GM23338 (cell line): ENCODE data around the gene LAMA1. TPM values are rescaled to one million over a fixed set of nuclear protein-coding genes. Genes with fewer than 3 reads are reported as not detected.

Experiments
- ATAC-seq: fragments of 200-7000 bp; cut with Tn5 transposase; 3 replicates; pipeline ENCODE4 v1.9.1; 2020
- DNase-seq: peaks from one replicate; pipeline ENCODE4 v3.0.0-alpha.2; 2015; ENCODE audit warnings: low spot score
- H2AFZ ChIP-seq: fragments of 200-600 bp; sonication (generic); 2 replicates; pipeline ENCODE4 v1.8.0; 2016; ENCODE audit warnings: antibody characterized with exemption, mild to moderate bottlenecking, moderate library complexity
- H3F3A ChIP-seq: fragments of 200-600 bp; sonication (generic); replicated peaks from 2 replicates; pipeline ENCODE4 v1.8.0; 2017; ENCODE audit warnings: antibody characterized with exemption, mixed run types, low read depth
- H3K27ac ChIP-seq: fragments of 200-600 bp; sonication (generic); 2 replicates; pipeline ENCODE4 v1.6.1; 2016; ENCODE audit warnings: low read depth
- H3K27me3 ChIP-seq: fragments of 200-600 bp; sonication (generic); 2 replicates; pipeline ENCODE4 v1.8.0; 2016; ENCODE audit warnings: mild to moderate bottlenecking, mixed run types, moderate library complexity; ENCODE audit not compliant: insufficient read depth
- H3K36me3 ChIP-seq: fragments of 200-600 bp; sonication (generic); 2 replicates; pipeline ENCODE4 v1.8.0; 2016; ENCODE audit warnings: mild to moderate bottlenecking; ENCODE audit not compliant: insufficient read depth
- H3K4me1 ChIP-seq: fragments of 200-600 bp; sonication (generic); 2 replicates; pipeline ENCODE4 v1.8.0; 2016; ENCODE audit warnings: mild to moderate bottlenecking, moderate library complexity; ENCODE audit not compliant: insufficient read depth
- H3K4me2 ChIP-seq: fragments of 200-600 bp; sonication (generic); 2 replicates; pipeline ENCODE4 v1.7.1; 2017; ENCODE audit warnings: mixed run types
- H3K4me3 ChIP-seq: fragments of 200-600 bp; sonication (generic); 2 replicates; pipeline ENCODE4 v1.6.1; 2016; ENCODE audit warnings: mixed run types
- H3K79me2 ChIP-seq: fragments of 200-600 bp; sonication (generic); replicated peaks from 2 replicates; pipeline ENCODE4 v1.8.0; 2017; ENCODE audit warnings: mild to moderate bottlenecking; ENCODE audit not compliant: insufficient read depth
- H3K9me2 ChIP-seq: fragments of 200-600 bp; sonication (generic); 2 replicates; pipeline ENCODE4 v1.8.0; 2017; ENCODE audit not compliant: insufficient read depth
- H4K20me1 ChIP-seq: fragments of 200-600 bp; sonication (generic); replicated peaks from 2 replicates; pipeline ENCODE4 v1.8.0; 2017; ENCODE audit warnings: mild to moderate bottlenecking; ENCODE audit not compliant: insufficient read depth
- H3K27ac Mint-ChIP-seq: 2 replicates; pipeline ENCODE4 v1.8.0; 2020; ENCODE audit warnings: inconsistent platforms, mild to moderate bottlenecking, moderate library complexity, mixed read lengths
- H3K27me3 Mint-ChIP-seq: 3 replicates; pipeline ENCODE4 v1.8.0; 2022; ENCODE audit warnings: low read depth, mild to moderate bottlenecking, moderate library complexity, mixed read lengths, inconsistent platforms; ENCODE audit not compliant: insufficient read depth, poor library complexity
- H3K36me3 Mint-ChIP-seq: 3 replicates; pipeline ENCODE4 v1.8.0; 2021; ENCODE audit warnings: low read depth, mild to moderate bottlenecking, inconsistent platforms, moderate library complexity, mixed read lengths
- H3K4me1 Mint-ChIP-seq: 3 replicates; pipeline ENCODE4 v1.8.0; 2020; ENCODE audit warnings: mild to moderate bottlenecking, inconsistent platforms, mixed read lengths
- H3K4me3 Mint-ChIP-seq: 3 replicates; pipeline ENCODE4 v1.8.0; 2021; ENCODE audit warnings: moderate library complexity, mild to moderate bottlenecking, inconsistent platforms, mixed read lengths
- H3K9me3 Mint-ChIP-seq: 3 replicates; pipeline ENCODE4 v1.8.0; 2020; ENCODE audit warnings: moderate library complexity, mild to moderate bottlenecking, inconsistent platforms, mixed read lengths
- CREB1 ChIP-seq: fragments of 250-450 bp; sonication (Bioruptor Pico); IDR thresholded peaks from 2 replicates; pipeline ENCODE4 v1.5.0; 2020; ENCODE audit warnings: low read depth, mild to moderate bottlenecking, moderate library complexity
- EZH2 ChIP-seq: fragments of 200-600 bp; sonication (generic); IDR thresholded peaks from one replicate; pipeline ENCODE4 v1.8.0; 2017; ENCODE audit warnings: antibody characterized with exemption, mild to moderate bottlenecking, low read depth; ENCODE audit not compliant: unreplicated experiment
- EZH2phosphoT487 ChIP-seq: fragments of 200-600 bp; sonication (generic); IDR thresholded peaks from one replicate; pipeline ENCODE4 v1.8.1; 2018; ENCODE audit warnings: antibody characterized with exemption; ENCODE audit not compliant: unreplicated experiment
- JUNB ChIP-seq: IDR thresholded peaks from one replicate; pipeline ENCODE4 v1.6.1; 2016; ENCODE audit warnings: antibody characterized with exemption; ENCODE audit not compliant: unreplicated experiment
- NANOG ChIP-seq: IDR thresholded peaks from 2 replicates; pipeline ENCODE4 v1.6.1; 2016; ENCODE audit warnings: antibody characterized with exemption, borderline replicate concordance
- POLR2AphosphoS5 ChIP-seq: IDR thresholded peaks from 2 replicates; pipeline ENCODE4 v1.6.1; 2016; ENCODE audit warnings: antibody characterized with exemption, low read depth
- STAT1 ChIP-seq: IDR thresholded peaks from one replicate; pipeline ENCODE4 v1.6.1; 2016; ENCODE audit warnings: antibody characterized with exemption; ENCODE audit not compliant: unreplicated experiment
- ZNF114 ChIP-seq: fragments of 250-450 bp; sonication (Bioruptor Pico); IDR thresholded peaks from 2 replicates; pipeline ENCODE4 v1.5.0; 2020; ENCODE audit warnings: mild to moderate bottlenecking, moderate library complexity
- ZNF331 ChIP-seq: fragments of 250-450 bp; sonication (Bioruptor Pico); IDR thresholded peaks from 2 replicates; pipeline ENCODE4 v1.5.0; 2020; ENCODE audit warnings: low read depth, mild to moderate bottlenecking, moderate library complexity
- polyA plus RNA-seq: library from polyadenylated mRNA; unstranded; fragments of >200 nt; fragmentation: Nextera tagmentation; extraction: Ambion mirVana; gene quantifications from 2 replicates; pipeline ENCODE4 v1.2.1, GENCODE V29; 2016
- total RNA-seq: library from RNA; depleted of rRNA; stranded (reverse); fragments of >200 nt; shearing (Covaris generic); gene quantifications from 2 replicates; pipeline ENCODE4 v1.2.3, GENCODE V29; 2014
- TF ChIP-seq, protein P1 (sequence below): fragments of 250-450 bp; sonication (Bioruptor Pico); IDR thresholded peaks from 2 replicates; pipeline ENCODE4 v1.5.0; 2020; ENCODE audit warnings: mild to moderate bottlenecking, moderate library complexity
- TF ChIP-seq, protein P2 (sequence below): IDR thresholded peaks from one replicate; pipeline ENCODE4 v1.6.1; 2018; ENCODE audit warnings: antibody characterized with exemption; ENCODE audit not compliant: unreplicated experiment
- TF ChIP-seq, protein P3 (sequence below): IDR thresholded peaks from 2 replicates; pipeline ENCODE4 v1.6.1; 2016; ENCODE audit warnings: antibody characterized with exemption
- TF ChIP-seq, protein P4 (sequence below), 2 experiments: fragments of 200-600 bp in 1 of 2; sonication (generic) in 1 of 2; conservative IDR thresholded peaks; 2 replicates each; pipeline versions ENCODE4 v1.5.1 to v1.6.1; 2016 to 2017; ENCODE audit warnings: antibody characterized with exemption in 2 of 2, low read depth in 2 of 2, mild to moderate bottlenecking in 2 of 2, moderate library complexity in 1 of 2

Gene LAMA1
- total and polyA plus RNA-seq, 2 experiments from 2014 or later, result 14.8 to 52.3 TPM

DNA sequence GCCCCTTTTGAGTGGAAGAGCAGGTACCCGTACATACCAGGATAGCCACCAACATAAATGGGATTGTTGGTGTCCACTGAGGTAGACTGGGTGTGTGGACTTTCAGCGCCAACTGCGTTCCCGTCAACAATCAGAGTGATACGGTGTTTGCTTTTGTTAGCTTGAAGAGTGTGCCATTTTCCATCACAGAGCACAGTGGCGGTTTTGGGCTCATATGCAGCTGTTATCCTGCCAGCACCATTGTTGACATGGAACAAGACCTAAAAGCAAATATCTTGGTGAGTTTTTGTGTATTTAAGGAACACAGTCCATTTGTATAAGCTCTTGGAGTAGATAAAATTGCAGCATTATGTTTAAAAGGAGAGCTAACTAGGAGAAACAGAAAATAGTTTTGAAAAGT lies 174.5 kb downstream of the LAMA1 start:
- Histone ChIP-seq H3K9me2 (no peaks in the 10 kb centered on the region), H3K27ac (no peak overlapping the region), H3K4me2 (no peak overlapping the region), H3K36me3 (peaks cover 5% of the 10 kb centered on the region; the same call in 1 of the 2 replicates), H3K4me3 (no peak overlapping the region), H3K79me2 (no peaks in the 10 kb centered on the region), H3K4me1 (no peaks in the 10 kb centered on the region), H4K20me1 (no peaks in the 10 kb centered on the region), H3F3A (no peaks in the 10 kb centered on the region), H3K27me3 (no peaks in the 10 kb centered on the region), H2AFZ (no peak overlapping the region)
- H3K36me3 Mint-ChIP-seq, result peaks cover 29% of the 10 kb centered on the region
- DNase-seq (no peak), ATAC-seq (no peak)
- no peak overlapping the region for H3K4me3 Mint-ChIP-seq
- no peaks in the 10 kb centered on the region for H3K9me3 Mint-ChIP-seq
- peaks cover 2% of the 10 kb centered on the region for H3K27me3 Mint-ChIP-seq
- TF ChIP-seq NANOG (no peak), JUNB (no peak), POLR2AphosphoS5 (no peak), STAT1 (no peak), CREB1 (CRISPR knock-in tag) (no peak), ZNF114 (CRISPR knock-in tag) (no peak), EZH2 (no peak), EZH2phosphoT487 (no peak), ZNF331 (CRISPR knock-in tag) (no peak)
- TF ChIP-seq, protein P1, sequence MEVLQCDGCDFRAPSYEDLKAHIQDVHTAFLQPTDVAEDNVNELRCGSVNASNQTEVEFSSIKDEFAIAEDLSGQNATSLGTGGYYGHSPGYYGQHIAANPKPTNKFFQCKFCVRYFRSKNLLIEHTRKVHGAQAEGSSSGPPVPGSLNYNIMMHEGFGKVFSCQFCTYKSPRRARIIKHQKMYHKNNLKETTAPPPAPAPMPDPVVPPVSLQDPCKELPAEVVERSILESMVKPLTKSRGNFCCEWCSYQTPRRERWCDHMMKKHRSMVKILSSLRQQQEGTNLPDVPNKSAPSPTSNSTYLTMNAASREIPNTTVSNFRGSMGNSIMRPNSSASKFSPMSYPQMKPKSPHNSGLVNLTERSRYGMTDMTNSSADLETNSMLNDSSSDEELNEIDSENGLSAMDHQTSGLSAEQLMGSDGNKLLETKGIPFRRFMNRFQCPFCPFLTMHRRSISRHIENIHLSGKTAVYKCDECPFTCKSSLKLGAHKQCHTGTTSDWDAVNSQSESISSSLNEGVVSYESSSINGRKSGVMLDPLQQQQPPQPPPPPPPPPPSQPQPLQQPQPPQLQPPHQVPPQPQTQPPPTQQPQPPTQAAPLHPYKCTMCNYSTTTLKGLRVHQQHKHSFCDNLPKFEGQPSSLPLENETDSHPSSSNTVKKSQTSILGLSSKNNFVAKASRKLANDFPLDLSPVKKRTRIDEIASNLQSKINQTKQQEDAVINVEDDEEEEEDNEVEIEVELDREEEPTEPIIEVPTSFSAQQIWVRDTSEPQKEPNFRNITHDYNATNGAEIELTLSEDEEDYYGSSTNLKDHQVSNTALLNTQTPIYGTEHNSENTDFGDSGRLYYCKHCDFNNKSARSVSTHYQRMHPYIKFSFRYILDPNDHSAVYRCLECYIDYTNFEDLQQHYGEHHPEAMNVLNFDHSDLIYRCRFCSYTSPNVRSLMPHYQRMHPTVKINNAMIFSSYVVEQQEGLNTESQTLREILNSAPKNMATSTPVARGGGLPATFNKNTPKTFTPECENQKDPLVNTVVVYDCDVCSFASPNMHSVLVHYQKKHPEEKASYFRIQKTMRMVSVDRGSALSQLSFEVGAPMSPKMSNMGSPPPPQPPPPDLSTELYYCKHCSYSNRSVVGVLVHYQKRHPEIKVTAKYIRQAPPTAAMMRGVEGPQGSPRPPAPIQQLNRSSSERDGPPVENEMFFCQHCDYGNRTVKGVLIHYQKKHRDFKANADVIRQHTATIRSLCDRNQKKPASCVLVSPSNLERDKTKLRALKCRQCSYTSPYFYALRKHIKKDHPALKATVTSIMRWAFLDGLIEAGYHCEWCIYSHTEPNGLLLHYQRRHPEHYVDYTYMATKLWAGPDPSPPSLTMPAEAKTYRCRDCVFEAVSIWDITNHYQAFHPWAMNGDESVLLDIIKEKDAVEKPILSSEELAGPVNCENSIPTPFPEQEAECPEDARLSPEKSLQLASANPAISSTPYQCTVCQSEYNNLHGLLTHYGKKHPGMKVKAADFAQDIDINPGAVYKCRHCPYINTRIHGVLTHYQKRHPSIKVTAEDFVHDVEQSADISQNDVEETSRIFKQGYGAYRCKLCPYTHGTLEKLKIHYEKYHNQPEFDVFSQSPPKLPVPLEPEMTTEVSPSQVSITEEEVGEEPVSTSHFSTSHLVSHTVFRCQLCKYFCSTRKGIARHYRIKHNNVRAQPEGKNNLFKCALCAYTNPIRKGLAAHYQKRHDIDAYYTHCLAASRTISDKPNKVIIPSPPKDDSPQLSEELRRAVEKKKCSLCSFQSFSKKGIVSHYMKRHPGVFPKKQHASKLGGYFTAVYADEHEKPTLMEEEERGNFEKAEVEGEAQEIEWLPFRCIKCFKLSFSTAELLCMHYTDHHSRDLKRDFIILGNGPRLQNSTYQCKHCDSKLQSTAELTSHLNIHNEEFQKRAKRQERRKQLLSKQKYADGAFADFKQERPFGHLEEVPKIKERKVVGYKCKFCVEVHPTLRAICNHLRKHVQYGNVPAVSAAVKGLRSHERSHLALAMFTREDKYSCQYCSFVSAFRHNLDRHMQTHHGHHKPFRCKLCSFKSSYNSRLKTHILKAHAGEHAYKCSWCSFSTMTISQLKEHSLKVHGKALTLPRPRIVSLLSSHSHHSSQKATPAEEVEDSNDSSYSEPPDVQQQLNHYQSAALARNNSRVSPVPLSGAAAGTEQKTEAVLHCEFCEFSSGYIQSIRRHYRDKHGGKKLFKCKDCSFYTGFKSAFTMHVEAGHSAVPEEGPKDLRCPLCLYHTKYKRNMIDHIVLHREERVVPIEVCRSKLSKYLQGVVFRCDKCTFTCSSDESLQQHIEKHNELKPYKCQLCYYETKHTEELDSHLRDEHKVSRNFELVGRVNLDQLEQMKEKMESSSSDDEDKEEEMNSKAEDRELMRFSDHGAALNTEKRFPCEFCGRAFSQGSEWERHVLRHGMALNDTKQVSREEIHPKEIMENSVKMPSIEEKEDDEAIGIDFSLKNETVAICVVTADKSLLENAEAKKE (CRISPR knock-in tag), result no peak
- TF ChIP-seq, protein P2, sequence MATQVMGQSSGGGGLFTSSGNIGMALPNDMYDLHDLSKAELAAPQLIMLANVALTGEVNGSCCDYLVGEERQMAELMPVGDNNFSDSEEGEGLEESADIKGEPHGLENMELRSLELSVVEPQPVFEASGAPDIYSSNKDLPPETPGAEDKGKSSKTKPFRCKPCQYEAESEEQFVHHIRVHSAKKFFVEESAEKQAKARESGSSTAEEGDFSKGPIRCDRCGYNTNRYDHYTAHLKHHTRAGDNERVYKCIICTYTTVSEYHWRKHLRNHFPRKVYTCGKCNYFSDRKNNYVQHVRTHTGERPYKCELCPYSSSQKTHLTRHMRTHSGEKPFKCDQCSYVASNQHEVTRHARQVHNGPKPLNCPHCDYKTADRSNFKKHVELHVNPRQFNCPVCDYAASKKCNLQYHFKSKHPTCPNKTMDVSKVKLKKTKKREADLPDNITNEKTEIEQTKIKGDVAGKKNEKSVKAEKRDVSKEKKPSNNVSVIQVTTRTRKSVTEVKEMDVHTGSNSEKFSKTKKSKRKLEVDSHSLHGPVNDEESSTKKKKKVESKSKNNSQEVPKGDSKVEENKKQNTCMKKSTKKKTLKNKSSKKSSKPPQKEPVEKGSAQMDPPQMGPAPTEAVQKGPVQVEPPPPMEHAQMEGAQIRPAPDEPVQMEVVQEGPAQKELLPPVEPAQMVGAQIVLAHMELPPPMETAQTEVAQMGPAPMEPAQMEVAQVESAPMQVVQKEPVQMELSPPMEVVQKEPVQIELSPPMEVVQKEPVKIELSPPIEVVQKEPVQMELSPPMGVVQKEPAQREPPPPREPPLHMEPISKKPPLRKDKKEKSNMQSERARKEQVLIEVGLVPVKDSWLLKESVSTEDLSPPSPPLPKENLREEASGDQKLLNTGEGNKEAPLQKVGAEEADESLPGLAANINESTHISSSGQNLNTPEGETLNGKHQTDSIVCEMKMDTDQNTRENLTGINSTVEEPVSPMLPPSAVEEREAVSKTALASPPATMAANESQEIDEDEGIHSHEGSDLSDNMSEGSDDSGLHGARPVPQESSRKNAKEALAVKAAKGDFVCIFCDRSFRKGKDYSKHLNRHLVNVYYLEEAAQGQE, result no peak
- TF ChIP-seq, protein P3, sequence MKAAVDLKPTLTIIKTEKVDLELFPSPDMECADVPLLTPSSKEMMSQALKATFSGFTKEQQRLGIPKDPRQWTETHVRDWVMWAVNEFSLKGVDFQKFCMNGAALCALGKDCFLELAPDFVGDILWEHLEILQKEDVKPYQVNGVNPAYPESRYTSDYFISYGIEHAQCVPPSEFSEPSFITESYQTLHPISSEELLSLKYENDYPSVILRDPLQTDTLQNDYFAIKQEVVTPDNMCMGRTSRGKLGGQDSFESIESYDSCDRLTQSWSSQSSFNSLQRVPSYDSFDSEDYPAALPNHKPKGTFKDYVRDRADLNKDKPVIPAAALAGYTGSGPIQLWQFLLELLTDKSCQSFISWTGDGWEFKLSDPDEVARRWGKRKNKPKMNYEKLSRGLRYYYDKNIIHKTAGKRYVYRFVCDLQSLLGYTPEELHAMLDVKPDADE, result no peak
- TF ChIP-seq, protein P4, sequence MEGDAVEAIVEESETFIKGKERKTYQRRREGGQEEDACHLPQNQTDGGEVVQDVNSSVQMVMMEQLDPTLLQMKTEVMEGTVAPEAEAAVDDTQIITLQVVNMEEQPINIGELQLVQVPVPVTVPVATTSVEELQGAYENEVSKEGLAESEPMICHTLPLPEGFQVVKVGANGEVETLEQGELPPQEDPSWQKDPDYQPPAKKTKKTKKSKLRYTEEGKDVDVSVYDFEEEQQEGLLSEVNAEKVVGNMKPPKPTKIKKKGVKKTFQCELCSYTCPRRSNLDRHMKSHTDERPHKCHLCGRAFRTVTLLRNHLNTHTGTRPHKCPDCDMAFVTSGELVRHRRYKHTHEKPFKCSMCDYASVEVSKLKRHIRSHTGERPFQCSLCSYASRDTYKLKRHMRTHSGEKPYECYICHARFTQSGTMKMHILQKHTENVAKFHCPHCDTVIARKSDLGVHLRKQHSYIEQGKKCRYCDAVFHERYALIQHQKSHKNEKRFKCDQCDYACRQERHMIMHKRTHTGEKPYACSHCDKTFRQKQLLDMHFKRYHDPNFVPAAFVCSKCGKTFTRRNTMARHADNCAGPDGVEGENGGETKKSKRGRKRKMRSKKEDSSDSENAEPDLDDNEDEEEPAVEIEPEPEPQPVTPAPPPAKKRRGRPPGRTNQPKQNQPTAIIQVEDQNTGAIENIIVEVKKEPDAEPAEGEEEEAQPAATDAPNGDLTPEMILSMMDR (conservative IDR thresholded peaks at IDR 0.05; ENCODE audit: low read depth in 2 of 2), result no peak
- H3K4me1 Mint-ChIP-seq, result no peaks in the 10 kb centered on the region
- no peak overlapping the region for H3K27ac Mint-ChIP-seq
